HCT116 (cell line): ENCODE measurements around the gene AFDN. TPM values are rescaled to one million over a fixed set of nuclear protein-coding genes. Genes with fewer than 3 reads are reported as not detected.

Experiments used
- ATAC-seq: fragments of 200-7000 bp; cut with Tn5 transposase; 2 replicates; pipeline ENCODE4 v1.9.1; 2020; ENCODE audit warnings: mild to moderate bottlenecking, moderate library complexity
- BruUV-seq: library from RNA; stranded (reverse); fragments of 400-500 nt; replicated peaks from 2 replicates; lab custom pipeline; 2021; lab: Mats Ljungman, UMichigan
- CTCF ChIA-PET: fragments of 300-600 bp; sonication (Branson Sonifier 250); formaldehyde crosslinking; loops from one replicate; lab custom pipeline; 2021; ENCODE audit warnings: antibody characterized with exemption; lab: Charles Lee
- POLR2A ChIA-PET: fragments of 300-600, 350-600 bp; sonication (Branson Sonifier 250); formaldehyde crosslinking; loops from one replicate; lab custom pipeline; 2021; ENCODE audit warnings: antibody characterized with exemption; lab: Charles Lee
- RAD21 ChIA-PET, 2 experiments: fragments of 300-600 bp; sonication (Branson Sonifier 250); formaldehyde crosslinking; loops; one replicate each; lab custom pipeline; 2023; ENCODE audit warnings: low total read pairs in 2 of 2; ENCODE audit not compliant: uncharacterized antibody in 2 of 2, unreplicated experiment in 2 of 2, low non-redundant PET in 1 of 2; lab: Charles Lee
- DNase-seq: peaks from one replicate; pipeline ENCODE4 v3.0.0-alpha.2; 2010; ENCODE audit warnings: low read depth, low spot score
- H2AFZ ChIP-seq: fragments of 200-600 bp; shearing (Covaris generic), sonication (generic); 2 replicates; pipeline ENCODE4 v1.6.1; 2017; ENCODE audit warnings: low read depth, mixed run types, mixed read lengths, antibody characterized with exemption, low read length; ENCODE audit not compliant: poor library complexity, severe bottlenecking
- H3K27ac ChIP-seq: 2 replicates; pipeline ENCODE4 v1.5.1; 2012; ENCODE audit warnings: low read depth, low read length
- H3K27me3 ChIP-seq: fragments of 200-600 bp; sonication (generic); 2 replicates; pipeline ENCODE4 v1.6.1; 2016; ENCODE audit warnings: mixed run types, low read length, mixed read lengths; ENCODE audit not compliant: insufficient read depth
- H3K36me3 ChIP-seq, 2 experiments: fragments of 200-500 bp in 1 of 2; fragments of 200-600 bp in 1 of 2; sonication (Bioruptor generic) in 1 of 2; sonication (generic) in 1 of 2; 2 replicates each; pipeline versions ENCODE4 v1.5.1 to v1.6.1; 2014 to 2016; ENCODE audit warnings: low read length in 2 of 2, inconsistent platforms in 1 of 2, mixed read lengths in 1 of 2, mixed run types in 1 of 2; ENCODE audit not compliant: insufficient read depth in 2 of 2, control insufficient read depth in 1 of 2
- H3K4me1 ChIP-seq, 2 experiments: fragments of 200-600 bp in 1 of 2; sonication (generic) in 1 of 2; 2 replicates each; pipeline versions ENCODE4 v1.5.1 to v1.6.1; 2012 to 2017; ENCODE audit warnings: low read length in 2 of 2, inconsistent platforms in 1 of 2, mild to moderate bottlenecking in 1 of 2, mixed read lengths in 1 of 2, mixed run types in 1 of 2, moderate library complexity in 1 of 2; ENCODE audit not compliant: insufficient read depth in 2 of 2, control insufficient read depth in 1 of 2
- H3K4me2 ChIP-seq: fragments of 200-600 bp; sonication (generic); 2 replicates; pipeline ENCODE4 v1.6.1; 2017; ENCODE audit warnings: mixed run types, low read length, mixed read lengths
- H3K4me3 ChIP-seq, 2 experiments: fragments of 200-600 bp in 1 of 2; sonication (generic) in 1 of 2; replicated peaks in 1 of 2; 2 replicates each; pipeline ENCODE4 v1.5.1; 2011 to 2016; ENCODE audit warnings: low read length in 2 of 2, control low read depth in 1 of 2, low read depth in 1 of 2, mild to moderate bottlenecking in 1 of 2, mixed read lengths in 1 of 2, mixed run types in 1 of 2
- H3K79me2 ChIP-seq: fragments of 200-600 bp; sonication (generic); 2 replicates; pipeline ENCODE4 v1.6.1; 2017; ENCODE audit warnings: mild to moderate bottlenecking, mixed run types, low read length, moderate library complexity, mixed read lengths; ENCODE audit not compliant: insufficient read depth
- H3K9ac ChIP-seq: fragments of 200-600 bp; sonication (generic); 2 replicates; pipeline ENCODE4 v1.6.1; 2016; ENCODE audit warnings: low read length, mixed read lengths
- H3K9me2 ChIP-seq: fragments of 200-600 bp; sonication (generic), shearing (Covaris generic); 2 replicates; pipeline ENCODE4 v1.6.1; 2017; ENCODE audit warnings: mixed run types, mild to moderate bottlenecking, moderate library complexity; ENCODE audit not compliant: insufficient read depth
- H3K9me3 ChIP-seq, 2 experiments: fragments of 200-500 bp in 1 of 2; fragments of 200-600 bp in 1 of 2; sonication (Bioruptor generic) in 1 of 2; sonication (generic) in 1 of 2; 2 replicates each; pipeline ENCODE4 v1.6.1; 2014 to 2017; ENCODE audit warnings: low read length in 2 of 2, mixed read lengths in 2 of 2, inconsistent platforms in 1 of 2, low read depth in 1 of 2, mild to moderate bottlenecking in 1 of 2, mixed run types in 1 of 2, moderate library complexity in 1 of 2; ENCODE audit not compliant: control insufficient read depth in 1 of 2, insufficient read depth in 1 of 2
- H4K20me1 ChIP-seq: fragments of 200-600 bp; sonication (generic), shearing (Covaris generic); 2 replicates; pipeline ENCODE4 v1.6.1; 2017; ENCODE audit warnings: mixed run types, mild to moderate bottlenecking, moderate library complexity; ENCODE audit not compliant: insufficient read depth
- EGR1 ChIP-seq: IDR thresholded peaks from 2 replicates; pipeline ENCODE4 v1.6.1; 2012; ENCODE audit warnings: low read depth
- ELF1 ChIP-seq: IDR thresholded peaks from 2 replicates; pipeline ENCODE4 v1.6.1; 2012; ENCODE audit warnings: low read depth, borderline replicate concordance
- FOSL1 ChIP-seq: IDR thresholded peaks from 2 replicates; pipeline ENCODE4 v1.6.1; 2012; ENCODE audit warnings: low read depth
- JUND ChIP-seq: IDR thresholded peaks from 2 replicates; pipeline ENCODE4 v1.6.1; 2012
- REST ChIP-seq: IDR thresholded peaks from 2 replicates; pipeline ENCODE4 v1.6.1; 2012; ENCODE audit warnings: low read depth
- YY1 ChIP-seq: IDR thresholded peaks from 2 replicates; pipeline ENCODE4 v1.6.1; 2011; ENCODE audit warnings: low read length, low read depth, moderate library complexity, mild to moderate bottlenecking; ENCODE audit not compliant: insufficient replicate concordance; ENCODE audit errors: extremely low read depth
- ZBTB33 ChIP-seq: IDR thresholded peaks from 2 replicates; pipeline ENCODE4 v1.6.1; 2011; ENCODE audit warnings: mild to moderate bottlenecking, low read length, moderate library complexity; ENCODE audit not compliant: insufficient replicate concordance; ENCODE audit errors: extremely low read depth
- ZFX ChIP-seq: fragments of 450-650 bp; IDR thresholded peaks from 2 replicates; pipeline ENCODE4 v1.6.1; 2017
- ZNF274 ChIP-seq: fragments of 200-500 bp; sonication (Bioruptor generic); IDR thresholded peaks from 2 replicates; pipeline ENCODE4 v1.6.1; 2014; ENCODE audit warnings: mild to moderate bottlenecking, low read depth, low read length, inconsistent platforms
- intact Hi-C: fragments of 100-400 bp; cut with micrococcal nuclease; formaldehyde crosslinking; loops from 2 replicates; pipeline ENCODE4 v1.10.0; 2022
- total RNA-seq: library from RNA; stranded (reverse); gene quantifications from one replicate; pipeline ENCODE4 v1.2.1, GENCODE V29; 2021; ENCODE audit not compliant: unreplicated experiment

Gene AFDN
- total RNA-seq, 1 experiment from 2014 or later: 59.4 TPM

DNA sequence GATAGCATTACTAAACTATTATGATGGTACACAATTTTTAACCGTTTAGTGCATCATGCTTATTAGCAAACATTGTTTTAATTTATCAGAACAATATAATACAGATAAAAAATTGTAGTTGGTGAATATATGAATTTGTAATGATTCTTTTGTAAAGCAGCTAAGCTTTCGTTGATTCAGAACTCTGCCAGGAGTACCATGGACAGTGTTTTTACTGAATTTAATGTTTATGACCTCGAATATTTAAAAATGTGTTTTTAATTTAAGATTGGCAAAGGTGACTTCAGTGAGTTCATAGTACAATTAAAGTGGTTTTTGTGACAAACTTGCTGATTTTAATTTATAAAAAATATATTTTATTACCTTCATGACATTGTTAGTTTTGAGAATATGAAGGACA, 10.0 kb downstream of the AFDN start:
- no peaks in the 10 kb centered on the region for H3K27me3 ChIP-seq
- intact Hi-C loops: no loop called here
- TF ChIP-seq REST (peak; percentile 21), ZFX (no peak)
- TF ChIP-seq, all 23 proteins: peak for 1
- ChIA-PET POLR2A (no interaction called here), CTCF (interaction anchor here (1.3 kb wide), 1 partner anchor 62 kb away, joined by 3 read pairs; no protein-coding TSS in a partner anchor), RAD21 (no interaction called here)
- Histone ChIP-seq H3K36me3 (no peaks in the 10 kb centered on the region), H4K20me1 (peaks cover 29% of the 10 kb centered on the region), H3K4me2 (no peak overlapping the region), H3K4me3 (no peak overlapping the region), H3K27ac (no peak overlapping the region), H3K9me2 (no peaks in the 10 kb centered on the region), H3K4me1 (peaks cover 0 to 9% of the 10 kb centered on the region in 2 experiments; a peak in 2 of 4 replicates), H3K9me3 (no peaks in the 10 kb centered on the region), H3K9ac (no peak overlapping the region), H3K79me2 (peaks cover 100% of the 10 kb centered on the region), H2AFZ (no peak overlapping the region)
- no TSS peak for BruUV-seq
- no peak for ATAC-seq
- DNase-seq: no peak

GRCh38 chr6:167838207-167838748, 11.6 kb downstream of the AFDN start:
- Histone ChIP-seq H3K4me2 (no peak overlapping the region), H3K27ac (no peak overlapping the region), H4K20me1 (peaks cover 21% of the 10 kb centered on the region; the same call in 1 of the 2 replicates), H3K9ac (no peak overlapping the region), H3K4me1 (no peaks in the 10 kb centered on the region), H3K4me3 (no peak overlapping the region), H3K27me3 (no peaks in the 10 kb centered on the region), H3K79me2 (peaks cover 100% of the 10 kb centered on the region), H2AFZ (no peak overlapping the region), H3K9me3 (no peaks in the 10 kb centered on the region), H3K9me2 (no peaks in the 10 kb centered on the region), H3K36me3 (no peaks in the 10 kb centered on the region)
- POLR2A ChIA-PET: no interaction called here
- DNase-seq (no peak), ATAC-seq (no peak)
- CTCF ChIA-PET: interaction anchor here (1.3 kb wide), 1 partner anchor 61 kb away, joined by 3 read pairs; no protein-coding TSS in a partner anchor
- RAD21 ChIA-PET: no interaction called here
- intact Hi-C loops: no loop called here
- no TSS peak for BruUV-seq
- no peak for TF ChIP-seq JUND
- TF ChIP-seq YY1: no peak
- TF ChIP-seq EGR1: no peak
- no peak for TF ChIP-seq ELF1
- no peak for TF ChIP-seq FOSL1
- TF ChIP-seq ZNF274: no peak
- no peak for TF ChIP-seq REST
- TF ChIP-seq ZBTB33: no peak
